ENCODE results near the gene RXRG.

The RXRG gene

GRCh38 chr1:165352442-165353293, 92.3 kb downstream of the RXRG start:
- Histone ChIP-seq H3K4me1 (ENCODE audit: insufficient read depth, low read length) (no peaks in the 10 kb centered on the region), H3K27ac (ENCODE audit: low read length) (no peak overlapping the region), H3K4me3 (ENCODE audit: low read depth in 1 of 2, low read length in 2 of 2) (no peak overlapping the region), H3K79me2 (ENCODE audit: insufficient read depth, low read length) (no peaks in the 10 kb centered on the region), H2AFZ (ENCODE audit: low read depth, low read length) (no peak overlapping the region), H4K20me1 (ENCODE audit: insufficient read depth, low read length) (no peaks in the 10 kb centered on the region), H3K36me3 (ENCODE audit: insufficient read depth, low read length) (no peaks in the 10 kb centered on the region), H3K9me3 (ENCODE audit: insufficient read depth, low read length, severe bottlenecking) (no peaks in the 10 kb centered on the region), H3K4me2 (ENCODE audit: insufficient read depth, low read length) (no peak overlapping the region), H3K27me3 (ENCODE audit: insufficient read depth, low read length, poor library complexity) (peaks cover 16% of the 10 kb centered on the region), H3K9ac (ENCODE audit: low read depth, low read length) (no peak overlapping the region)
- ATAC-seq (ENCODE audit: insufficient read depth, low read depth) (no peak), DNase-seq (no peak)
- TF ChIP-seq CTCF (IDR thresholded peaks at IDR 0.05; ENCODE audit: borderline replicate concordance, extremely low read depth, low read length, poor library complexity, severe bottlenecking), result no peak
- TF ChIP-seq EZH2 (IDR thresholded peaks at IDR 0.05; ENCODE audit: borderline replicate concordance, low read depth, low read length, severe bottlenecking), result no peak

GRCh38 chr1:165351863-165352441, 93.0 kb downstream of the RXRG start:
- Histone ChIP-seq H3K9me3 (ENCODE audit: insufficient read depth, low read length, severe bottlenecking) (no peaks in the 10 kb centered on the region), H3K4me2 (ENCODE audit: insufficient read depth, low read length) (no peak overlapping the region), H3K4me3 (ENCODE audit: low read depth in 1 of 2, low read length in 2 of 2) (no peak overlapping the region), H3K4me1 (ENCODE audit: insufficient read depth, low read length) (no peaks in the 10 kb centered on the region), H2AFZ (ENCODE audit: low read depth, low read length) (no peak overlapping the region), H3K27me3 (ENCODE audit: insufficient read depth, low read length, poor library complexity) (peaks cover 22% of the 10 kb centered on the region), H3K27ac (ENCODE audit: low read length) (no peak overlapping the region), H4K20me1 (ENCODE audit: insufficient read depth, low read length) (no peaks in the 10 kb centered on the region), H3K9ac (ENCODE audit: low read depth, low read length) (no peak overlapping the region), H3K79me2 (ENCODE audit: insufficient read depth, low read length) (no peaks in the 10 kb centered on the region), H3K36me3 (ENCODE audit: insufficient read depth, low read length) (no peaks in the 10 kb centered on the region)
- TF ChIP-seq CTCF (IDR thresholded peaks at IDR 0.05; ENCODE audit: borderline replicate concordance, extremely low read depth, low read length, poor library complexity, severe bottlenecking), result no peak
- TF ChIP-seq EZH2 (IDR thresholded peaks at IDR 0.05; ENCODE audit: borderline replicate concordance, low read depth, low read length, severe bottlenecking), result no peak
- DNase-seq (no peak), ATAC-seq (ENCODE audit: insufficient read depth, low read depth) (no peak)
